IPS DF 6.9 (cell line): Measurements from ENCODE around the gene KDM5C.
"Not testable (repeated sequence)": the region's sequence is repeated elsewhere in the genome, so short reads cannot be mapped to it uniquely, and the experiment has no call there.

Experiments
- DNase-seq: peaks from one replicate; pipeline ENCODE4 v3.0.0-alpha.2; 2013; ENCODE audit warnings: low read depth, low spot score
- H3K27ac ChIP-seq: one replicate; pipeline ENCODE4 v1.5.1; 2013; ENCODE audit warnings: low read length, control low read depth
- H3K27me3 ChIP-seq: 2 replicates; pipeline ENCODE4 v1.6.1; 2013; ENCODE audit warnings: mild to moderate bottlenecking, low read length; ENCODE audit not compliant: control insufficient read depth, insufficient read depth
- H3K36me3 ChIP-seq: 2 replicates; pipeline ENCODE4 v1.6.1; 2013; ENCODE audit warnings: low read length; ENCODE audit not compliant: control insufficient read depth, insufficient read depth
- H3K4me1 ChIP-seq: 2 replicates; pipeline ENCODE4 v1.6.1; 2013; ENCODE audit warnings: low read length; ENCODE audit not compliant: control insufficient read depth, insufficient read depth
- H3K4me3 ChIP-seq: 2 replicates; pipeline ENCODE4 v1.5.1; 2013; ENCODE audit warnings: mild to moderate bottlenecking, low read length
- H3K9me3 ChIP-seq: 2 replicates; pipeline ENCODE4 v1.6.1; 2013; ENCODE audit warnings: low read length, inconsistent platforms; ENCODE audit not compliant: control insufficient read depth, insufficient read depth
- WGBS: extraction: QIAGEN DNeasy Blood & Tissue Kit; methylation state at CpG from one replicate; pipeline ENCODE4 v1.1.7; 2013; ENCODE audit warnings: mixed read lengths, missing lambda C conversion rate; ENCODE audit not compliant: insufficient read length, insufficient coverage; 5-methylcytosine and 5-hydroxymethylcytosine counted together

KDM5C gene

GRCh38 chrX:53194308-53194707 is 30.7 kb downstream of the KDM5C start:
- Histone ChIP-seq H3K9me3 (no peaks in the 10 kb centered on the region), H3K27me3 (no peaks in the 10 kb centered on the region), H3K27ac (no peak overlapping the region), H3K36me3 (peaks cover 32% of the 10 kb centered on the region), H3K4me1 (no peaks in the 10 kb centered on the region), H3K4me3 (no peak overlapping the region)
- no peak for DNase-seq
- no CpG with 5 or more reads among the region's 16 CpGs for WGBS

- H3K27ac ChIP-seq: no peak overlapping the region
- no peaks in the 10 kb centered on the region for H3K4me1 ChIP-seq
- DNase-seq: no peak
- no peak overlapping the region for H3K4me3 ChIP-seq
- no peaks in the 10 kb centered on the region for H3K9me3 ChIP-seq
- no peaks in the 10 kb centered on the region for H3K27me3 ChIP-seq
- WGBS: no CpG with 5 or more reads among the region's 16 CpGs
- peaks cover 23% of the 10 kb centered on the region for H3K36me3 ChIP-seq
Measured at GRCh38 chrX:53193093-53193492, 31.9 kb downstream of the KDM5C start.

- Histone ChIP-seq H3K9me3 (no peaks in the 10 kb centered on the region), H3K36me3 (peaks cover 6% of the 10 kb centered on the region), H3K27ac (no peak overlapping the region), H3K4me3 (no peak overlapping the region), H3K4me1 (no peaks in the 10 kb centered on the region), H3K27me3 (no peaks in the 10 kb centered on the region)
- DNase-seq: no peak
- no CpG with 5 or more reads among the region's 6 CpGs for WGBS
Measured at GRCh38 chrX:53190363-53190960, 34.5 kb downstream of the KDM5C start.

- Histone ChIP-seq H3K36me3 (no peaks in the 10 kb centered on the region; the same call in 1 of the 2 replicates), H3K4me3 (no peak overlapping the region), H3K4me1 (no peaks in the 10 kb centered on the region), H3K27ac (no peak overlapping the region), H3K27me3 (no peaks in the 10 kb centered on the region), H3K9me3 (no peaks in the 10 kb centered on the region)
- no peak for DNase-seq
- WGBS: no CpG with 5 or more reads among the region's 2 CpGs
Measured at GRCh38 chrX:53188763-53189162, 36.2 kb downstream of the KDM5C start.

DNA sequence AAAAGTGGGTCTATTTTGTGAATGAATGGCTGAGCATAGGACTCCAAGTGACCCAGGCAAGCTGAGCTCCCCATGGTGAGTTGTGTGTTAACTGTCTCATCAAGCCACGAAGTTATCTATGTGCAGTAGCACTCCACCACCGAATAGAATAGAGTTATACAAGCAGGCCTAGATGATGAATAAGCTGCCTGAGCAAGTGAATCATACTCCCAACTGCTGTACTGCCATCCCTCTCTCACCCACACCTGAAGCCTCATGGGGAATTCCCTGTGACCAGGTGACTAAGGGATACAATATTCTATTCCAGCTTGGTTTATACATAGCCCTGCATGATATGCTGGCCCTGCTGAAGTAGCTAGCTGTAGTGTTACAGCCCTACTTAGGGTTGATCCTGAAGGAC is 38.7 kb downstream of the KDM5C start:
- Histone ChIP-seq H3K9me3 (no peaks in the 10 kb centered on the region), H3K36me3 (no peaks in the 10 kb centered on the region), H3K27me3 (no peaks in the 10 kb centered on the region), H3K4me3 (no peak overlapping the region), H3K27ac (no peak overlapping the region), H3K4me1 (no peaks in the 10 kb centered on the region)
- no peak for DNase-seq
- WGBS: no CpG with 5 or more reads among the region's 2 CpGs

DNA sequence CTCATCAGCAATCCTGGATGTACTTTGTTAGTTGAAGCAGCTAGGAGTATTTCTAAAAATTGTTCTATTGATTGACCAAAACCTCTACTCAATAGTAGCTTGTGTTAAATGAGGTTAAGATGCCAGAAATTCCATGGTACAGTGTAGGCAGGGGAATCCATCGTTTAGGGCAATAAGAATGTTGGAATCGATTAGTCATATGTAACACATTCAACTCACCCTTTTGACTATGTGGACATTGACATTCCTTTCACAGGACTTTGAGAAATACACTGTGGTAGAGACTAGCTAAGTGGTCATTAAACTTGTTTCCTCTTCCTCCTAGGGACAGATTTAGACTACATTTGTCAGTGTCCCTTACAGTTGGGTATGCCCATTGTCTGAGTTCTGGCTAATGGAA is 40.2 kb downstream of the KDM5C start:
- DNase-seq: no peak
- WGBS: no CpG with 5 or more reads among the region's 2 CpGs
- H3K4me1 ChIP-seq: no peaks in the 10 kb centered on the region
- no peaks in the 10 kb centered on the region for H3K9me3 ChIP-seq
- no peaks in the 10 kb centered on the region for H3K36me3 ChIP-seq
- H3K27me3 ChIP-seq: no peaks in the 10 kb centered on the region
- no peak overlapping the region for H3K27ac ChIP-seq
- no peak overlapping the region for H3K4me3 ChIP-seq

DNA sequence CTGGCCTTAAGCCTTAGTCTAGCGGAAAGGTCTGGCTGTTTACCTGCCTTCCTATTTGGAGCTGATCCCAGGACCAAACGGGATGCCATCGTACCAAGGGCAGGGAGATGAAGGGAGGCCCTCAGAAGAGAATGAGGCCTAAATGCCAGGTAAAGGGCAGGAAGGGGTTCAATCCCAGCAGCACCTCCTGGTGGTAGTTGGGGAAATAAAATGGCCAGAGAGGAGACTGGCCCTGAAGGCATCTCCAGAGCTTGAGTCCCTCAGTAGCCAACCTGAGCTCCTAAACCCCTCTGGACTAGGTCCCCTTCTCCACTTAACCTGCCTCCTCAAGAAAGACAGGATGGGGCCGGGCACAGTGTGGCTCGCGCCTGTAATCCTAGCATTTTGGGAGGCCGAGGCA is 53.7 kb downstream of the KDM5C start:
- no peaks in the 10 kb centered on the region for H3K36me3 ChIP-seq
- WGBS: no CpG with 5 or more reads among the region's 7 CpGs
- H3K27ac ChIP-seq: no peak overlapping the region

GRCh38 chrX:53166103-53166502 is 58.9 kb downstream of the KDM5C start:
- no peaks in the 10 kb centered on the region for H3K27me3 ChIP-seq
- no peak overlapping the region for H3K4me3 ChIP-seq
- DNase-seq: no peak
- H3K36me3 ChIP-seq: no peaks in the 10 kb centered on the region
- peaks cover 2% of the 10 kb centered on the region; the same call in 1 of the 2 replicates for H3K4me1 ChIP-seq
- no CpG with 5 or more reads among the region's 3 CpGs for WGBS
- no peak overlapping the region for H3K27ac ChIP-seq
- no peaks in the 10 kb centered on the region for H3K9me3 ChIP-seq

More for the DNA sequence above, 53.7 kb downstream of the KDM5C start:
- Histone ChIP-seq H3K4me1 (no peaks in the 10 kb centered on the region), H3K9me3 (no peaks in the 10 kb centered on the region), H3K4me3 (no peak overlapping the region), H3K27me3 (no peaks in the 10 kb centered on the region)
- no peak for DNase-seq

DNA sequence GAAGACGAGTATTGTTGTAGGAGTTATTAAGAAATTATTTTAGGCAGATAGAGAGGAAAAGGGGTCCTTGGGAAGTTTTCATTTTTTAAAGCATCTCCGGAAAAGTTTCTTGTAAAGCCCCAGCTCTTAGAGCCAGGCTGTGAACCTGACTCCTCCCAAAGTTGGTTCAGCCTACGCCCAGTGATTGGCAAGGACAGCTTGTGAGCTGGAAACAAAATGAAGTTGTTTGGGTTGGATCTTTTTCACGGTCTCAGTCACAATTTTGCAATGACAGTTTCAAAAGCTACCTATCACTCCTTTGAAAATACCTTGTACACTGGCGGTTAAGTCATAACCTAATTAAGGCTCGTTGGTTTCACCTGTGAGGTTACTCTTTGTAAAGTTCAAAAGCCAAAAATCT is 60.4 kb downstream of the KDM5C start:
- WGBS: 100% methylated on average over 1 of the region's 6 CpGs

GRCh38 chrX:53163436-53163835 is 61.6 kb downstream of the KDM5C start:
- no CpG with 5 or more reads among the region's 7 CpGs for WGBS
- no peaks in the 10 kb centered on the region for H3K27me3 ChIP-seq
- DNase-seq: no peak
- no peak overlapping the region for H3K4me3 ChIP-seq
- no peak overlapping the region for H3K27ac ChIP-seq
- H3K9me3 ChIP-seq: no peaks in the 10 kb centered on the region
- no peaks in the 10 kb centered on the region for H3K36me3 ChIP-seq
- H3K4me1 ChIP-seq: peaks cover 2% of the 10 kb centered on the region; the same call in 1 of the 2 replicates

More for the DNA sequence above, 60.4 kb downstream of the KDM5C start:
- not testable (repeated sequence) for H3K4me3 ChIP-seq, H3K36me3 ChIP-seq, H3K9me3 ChIP-seq, H3K27ac ChIP-seq, DNase-seq, H3K27me3 ChIP-seq, H3K4me1 ChIP-seq

GRCh38 chrX:53160297-53160983 is 64.6 kb downstream of the KDM5C start:
- Histone ChIP-seq H3K4me3 (no peak overlapping the region), H3K36me3 (no peaks in the 10 kb centered on the region), H3K27ac (no peak overlapping the region), H3K9me3 (no peaks in the 10 kb centered on the region), H3K4me1 (peaks cover 2% of the 10 kb centered on the region; the same call in 1 of the 2 replicates), H3K27me3 (no peaks in the 10 kb centered on the region)
- DNase-seq: no peak
- WGBS: no CpG with 5 or more reads among the region's 6 CpGs
